Activated CD4-positive, alpha-beta T cell treated with anti-CD3 and anti-CD28 coated beads, Interleukin-10, Interleukin-2, amounts not matched to agents 100 ng/mL and 50 ng/mL, durations not matched to agents 16 hours and 8 hours (primary cell): ENCODE measurements around the gene CMTM8.
A peak's percentile ranks its signal among the peaks of the same experiment; 100 is the strongest.
"Not testable (repeated sequence)": the region's sequence is repeated elsewhere in the genome, so short reads cannot be mapped to it uniquely, and the experiment has no call there.

Experiments
- DNase-seq: peaks from one replicate; pipeline ENCODE4 v3.0.0-alpha.2; 2020

Gene CMTM8

GRCh38 chr3:32387512-32387911 is 149.0 kb downstream of the CMTM8 start:
- no peak for DNase-seq

DNA sequence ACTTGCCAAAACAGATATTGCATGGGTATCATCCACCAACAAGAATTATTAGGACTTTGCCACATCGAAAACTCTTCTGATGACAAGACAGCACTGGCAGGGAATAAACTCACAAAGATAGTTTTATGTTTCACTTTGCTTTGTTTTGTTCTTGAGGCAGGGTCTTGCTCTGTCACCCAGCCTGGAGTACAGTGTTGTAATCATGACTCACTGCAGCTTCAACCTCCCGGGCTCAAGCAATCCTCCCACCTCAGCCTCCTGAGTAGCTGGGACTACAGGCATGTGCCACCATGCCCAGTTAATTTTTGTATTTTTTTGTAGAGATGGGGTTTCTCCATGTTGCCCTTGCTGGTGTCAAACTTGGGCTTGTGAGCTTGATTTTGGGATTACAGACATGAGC is 151.1 kb downstream of the CMTM8 start:
- DNase-seq, result not testable (repeated sequence)

GRCh38 chr3:32391643-32392535 is 153.4 kb downstream of the CMTM8 start, which contains the start of gene CMTM7:
CMTM7 (plus strand) TSS chr3:32391853; CDS start chr3:32391907, 54 bp downstream.
- DNase-seq, result peak; percentile 80

GRCh38 chr3:32392536-32393302 is 154.2 kb downstream of the CMTM8 start:
- DNase-seq, result peak; percentile 69

- DNase-seq, result peak; percentile 28
These were observed 157.0 kb downstream of the CMTM8 start for GRCh38 chr3:32395496-32395895.

DNA sequence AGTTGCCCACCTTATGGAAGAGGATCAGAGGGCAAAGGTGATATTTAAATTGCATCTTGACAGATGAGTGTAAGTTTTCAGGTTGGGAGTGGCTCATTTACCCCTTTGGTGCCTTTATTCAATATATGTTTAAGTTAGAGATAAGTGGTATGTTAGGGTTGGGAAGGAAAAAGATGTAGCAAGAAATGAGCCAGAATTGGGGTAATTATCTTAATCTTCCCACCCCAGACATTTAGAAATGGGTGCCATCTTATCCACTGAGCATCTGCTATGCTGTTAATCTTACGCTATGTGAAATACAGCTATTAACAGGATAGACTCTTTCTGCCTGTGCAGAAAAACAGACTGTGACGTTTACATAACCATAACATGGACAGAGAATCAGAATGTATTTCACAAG is 159.5 kb downstream of the CMTM8 start:
- no peak for DNase-seq

DNA sequence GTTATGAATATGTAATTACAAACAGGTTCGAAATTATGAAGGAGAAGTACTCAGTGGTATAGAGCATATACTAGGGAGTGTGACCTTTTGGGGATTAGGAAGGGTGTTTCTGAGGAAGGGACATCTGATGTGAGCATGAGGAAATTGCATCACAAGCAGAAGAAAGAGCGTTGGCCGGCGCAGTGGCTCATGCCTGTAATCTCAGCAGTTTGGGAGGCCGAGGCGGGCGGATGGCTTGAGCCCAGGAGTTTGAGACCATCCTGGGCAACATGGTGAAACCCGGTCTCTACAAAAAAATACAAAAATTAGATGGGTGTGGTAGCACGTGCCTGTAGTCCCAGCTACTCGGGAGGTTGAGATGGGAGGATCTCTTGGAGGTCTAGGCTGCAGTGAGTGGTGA is 160.1 kb downstream of the CMTM8 start:
- DNase-seq, result no peak

- peak; percentile 69 for DNase-seq
These were observed 160.6 kb downstream of the CMTM8 start for GRCh38 chr3:32399030-32399620.

DNA sequence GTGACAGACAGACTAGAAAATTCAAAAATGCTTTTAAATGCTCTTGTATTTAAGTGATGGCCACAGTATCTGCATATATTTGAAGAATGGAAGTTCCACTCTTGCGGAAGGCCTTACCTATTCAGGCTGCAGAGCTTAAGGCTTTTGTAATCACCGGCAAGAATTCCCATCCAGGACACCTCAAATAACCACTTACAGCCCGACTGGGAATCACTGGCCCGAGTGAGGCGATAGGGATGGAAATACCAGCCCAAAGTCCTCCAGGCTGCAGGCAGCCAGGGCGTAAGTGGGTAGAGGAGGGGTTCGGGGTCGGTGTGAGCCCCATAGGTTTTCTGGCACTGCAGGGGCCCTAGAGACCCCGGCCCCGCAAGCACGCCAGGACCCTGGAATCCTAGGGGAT is 162.6 kb downstream of the CMTM8 start:
- no peak for DNase-seq

DNA sequence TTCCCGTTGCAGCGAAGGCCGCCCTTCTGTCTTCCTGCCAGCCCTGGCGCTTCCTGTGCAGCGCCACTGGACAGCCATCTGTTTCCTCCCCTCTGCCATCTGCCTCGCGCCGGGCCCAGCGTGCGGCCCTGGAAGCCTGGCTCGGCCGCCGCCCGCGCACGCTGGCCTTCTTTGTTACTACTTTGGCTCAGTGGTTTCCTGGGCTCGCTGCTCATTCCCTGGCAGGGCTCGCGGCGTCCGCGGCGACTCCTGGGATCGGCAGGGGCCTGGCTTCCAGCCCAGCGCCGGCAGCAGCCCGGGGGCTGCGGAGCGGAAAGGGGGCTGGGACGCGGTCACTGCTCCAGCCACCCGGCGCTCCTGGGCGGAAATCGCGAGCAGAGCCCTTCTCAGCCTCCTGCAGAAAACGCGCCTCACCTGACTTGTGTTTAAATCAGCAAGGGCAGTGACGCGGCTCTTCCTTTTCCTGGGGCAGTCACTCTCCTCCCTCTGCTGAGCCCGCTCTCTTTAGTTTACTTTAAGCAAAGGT is 163.1 kb downstream of the CMTM8 start:
- DNase-seq, result peak; percentile 73

DNA sequence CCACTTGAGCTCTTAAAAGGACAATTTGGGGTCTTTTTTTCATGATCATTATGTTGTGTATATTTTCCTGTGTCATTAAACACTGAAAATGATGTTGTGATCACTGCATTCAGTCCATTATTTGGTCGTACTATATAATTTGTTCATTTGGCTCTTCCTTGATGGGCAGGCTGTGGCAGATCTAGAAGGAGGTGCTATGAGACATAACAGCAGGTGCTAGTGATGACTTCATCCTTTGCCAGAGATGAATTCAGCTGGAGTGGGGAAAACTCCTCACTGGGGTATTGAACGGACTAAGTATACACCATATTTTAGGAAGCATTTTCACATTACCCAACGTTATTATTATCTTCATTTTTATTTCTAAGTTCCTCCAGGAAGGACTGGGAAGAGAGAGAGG is 165.2 kb downstream of the CMTM8 start:
- DNase-seq, result no peak

- DNase-seq, result no peak
These were observed 166.2 kb downstream of the CMTM8 start for GRCh38 chr3:32404714-32405113.

- no peak for DNase-seq
These were observed 166.7 kb downstream of the CMTM8 start for GRCh38 chr3:32405155-32405554.

- no peak for DNase-seq
These were observed 167.3 kb downstream of the CMTM8 start for GRCh38 chr3:32405711-32406323.

DNA sequence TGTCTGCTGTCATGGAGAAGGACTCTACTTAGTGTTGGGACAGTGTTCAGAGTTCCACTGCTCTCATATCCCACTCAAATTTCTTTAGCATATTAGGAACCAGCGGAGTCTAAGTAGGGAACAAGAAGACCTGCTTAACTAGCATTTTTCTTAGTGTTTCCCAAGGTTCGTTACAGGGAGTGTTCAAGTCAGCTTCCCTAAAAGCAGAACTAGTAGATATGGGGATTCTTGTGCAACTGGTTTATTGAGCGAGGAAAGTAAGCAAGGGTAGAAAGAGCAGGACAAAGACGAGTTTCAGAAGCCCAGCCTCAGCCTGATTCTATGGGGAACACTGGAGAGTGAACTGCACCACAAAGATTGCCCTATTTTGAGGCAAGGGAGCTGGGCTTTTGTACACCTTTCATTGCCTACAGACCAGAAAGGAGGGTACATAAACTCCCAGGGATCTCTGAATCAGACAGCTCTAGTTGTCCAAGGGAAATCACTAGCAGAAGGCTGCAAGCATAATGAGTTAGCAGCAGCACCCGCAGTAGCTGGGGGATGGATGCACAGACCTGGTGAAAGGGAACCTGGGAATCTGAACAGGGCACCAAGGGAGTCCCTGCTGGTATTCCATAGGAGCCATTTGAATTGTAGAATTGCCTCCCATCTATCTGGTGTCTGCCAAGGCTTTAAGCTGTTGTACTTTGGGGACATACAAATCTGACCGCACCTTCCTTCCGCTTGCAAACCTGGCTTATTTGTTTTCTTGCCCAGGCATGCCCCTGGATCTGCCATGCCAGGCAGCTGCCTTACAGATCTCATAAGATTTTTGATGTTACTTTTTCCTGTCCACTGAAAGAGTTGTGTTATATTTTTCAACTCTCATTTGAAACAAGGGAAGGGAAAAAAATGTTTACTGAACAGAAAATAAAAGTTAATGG is 168.3 kb downstream of the CMTM8 start:
- no peak for DNase-seq

GRCh38 chr3:32410367-32411246 is 172.1 kb downstream of the CMTM8 start:
- no peak for DNase-seq

DNA sequence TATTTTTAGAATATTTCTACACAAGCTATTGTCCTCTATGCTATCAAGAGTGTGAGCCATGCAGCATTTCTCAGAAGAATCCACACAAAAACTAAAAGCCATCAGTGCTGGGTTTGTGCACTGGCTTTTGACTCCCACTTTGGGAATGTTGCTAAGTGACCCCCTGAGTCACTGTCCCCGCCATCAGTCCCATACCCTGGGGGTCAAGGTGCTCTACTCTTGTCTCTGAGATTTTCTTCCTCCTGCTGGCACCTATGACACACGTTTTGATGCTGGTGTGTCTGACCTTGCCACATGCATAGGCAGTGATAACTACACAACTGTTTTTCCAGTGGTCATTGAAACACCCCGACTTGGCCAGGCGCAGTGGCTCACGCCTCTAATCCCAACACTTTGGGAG is 173.0 kb downstream of the CMTM8 start:
- no peak for DNase-seq

- no peak for DNase-seq
These were observed 174.4 kb downstream of the CMTM8 start for GRCh38 chr3:32412887-32413286.

DNA sequence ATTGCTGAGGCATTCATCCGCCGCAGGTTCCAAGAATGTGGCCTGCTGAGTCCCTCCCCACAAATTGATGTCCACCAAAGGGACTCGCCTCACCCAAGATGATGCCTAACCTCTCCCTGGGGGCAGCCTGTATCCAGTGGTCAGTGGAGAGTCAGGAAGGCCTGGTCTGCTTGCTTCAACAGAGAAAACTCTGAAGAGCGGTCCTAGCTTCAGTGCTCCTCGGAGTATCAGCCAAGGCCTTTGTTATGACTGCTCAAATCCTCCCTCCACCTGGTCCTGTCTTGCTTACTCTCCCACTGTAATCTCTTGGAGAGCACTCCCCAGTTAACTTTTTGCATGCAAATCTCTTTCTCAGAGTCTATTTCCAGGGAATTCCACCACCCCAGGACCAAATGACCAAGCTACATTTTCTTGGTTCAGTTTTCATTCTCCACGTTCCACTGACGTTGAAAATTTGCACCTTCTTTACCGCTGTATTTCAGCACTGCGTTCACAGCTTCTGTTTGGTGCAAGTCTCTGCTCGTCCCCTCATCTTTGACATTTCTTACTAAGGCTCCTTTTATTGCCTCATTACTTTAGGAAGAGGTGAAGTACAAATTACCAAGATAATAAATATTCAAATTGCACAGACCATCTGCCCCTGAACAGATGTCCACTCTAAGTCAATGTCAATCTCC is 175.5 kb downstream of the CMTM8 start:
- no peak for DNase-seq
